ENCODE measurements around the gene PTTG2.

PTTG2 gene

GRCh38 chr4:37924946-37925345, 35.3 kb upstream of the PTTG2 start:
- Mint-ChIP-seq H3K36me3 (ENCODE audit: low read depth) (no peaks in the 10 kb centered on the region), H3K9me3 (no peaks in the 10 kb centered on the region), H3K4me1 (no peaks in the 10 kb centered on the region), H3K27me3 (ENCODE audit: low read depth, poor library complexity) (peaks cover 13% of the 10 kb centered on the region), H3K4me3 (no peak overlapping the region), H3K27ac (no peak overlapping the region)
- no peak for TF ChIP-seq CTCF (IDR thresholded peaks at IDR 0.05)
- DNase-seq: no peak

DNA sequence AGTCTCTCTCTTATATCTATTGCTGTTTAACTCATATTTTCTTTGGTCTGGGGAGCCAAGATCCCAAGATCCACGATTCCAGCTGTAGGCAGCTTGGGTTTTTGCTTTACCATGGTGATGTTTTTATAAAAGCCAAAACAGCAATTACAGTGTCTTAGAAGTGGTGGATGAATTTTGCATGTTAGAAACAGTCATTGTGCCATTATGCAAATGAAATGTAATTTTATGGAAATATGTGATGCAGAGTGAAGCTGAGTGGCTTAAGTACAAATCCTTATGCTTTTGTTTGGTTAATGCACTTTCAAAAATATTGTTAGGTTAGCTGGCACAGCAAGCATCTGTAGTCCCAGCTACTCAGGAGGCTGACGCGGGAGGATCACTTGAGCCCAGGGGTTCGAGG, 32.8 kb upstream of the PTTG2 start:
- Mint-ChIP-seq H3K9me3 (no peaks in the 10 kb centered on the region), H3K36me3 (ENCODE audit: low read depth) (no peaks in the 10 kb centered on the region), H3K27me3 (ENCODE audit: low read depth, poor library complexity) (peaks cover 21% of the 10 kb centered on the region), H3K27ac (no peak overlapping the region), H3K4me1 (no peaks in the 10 kb centered on the region), H3K4me3 (no peak overlapping the region)
- no peak for DNase-seq
- no peak for TF ChIP-seq CTCF (IDR thresholded peaks at IDR 0.05)

DNA sequence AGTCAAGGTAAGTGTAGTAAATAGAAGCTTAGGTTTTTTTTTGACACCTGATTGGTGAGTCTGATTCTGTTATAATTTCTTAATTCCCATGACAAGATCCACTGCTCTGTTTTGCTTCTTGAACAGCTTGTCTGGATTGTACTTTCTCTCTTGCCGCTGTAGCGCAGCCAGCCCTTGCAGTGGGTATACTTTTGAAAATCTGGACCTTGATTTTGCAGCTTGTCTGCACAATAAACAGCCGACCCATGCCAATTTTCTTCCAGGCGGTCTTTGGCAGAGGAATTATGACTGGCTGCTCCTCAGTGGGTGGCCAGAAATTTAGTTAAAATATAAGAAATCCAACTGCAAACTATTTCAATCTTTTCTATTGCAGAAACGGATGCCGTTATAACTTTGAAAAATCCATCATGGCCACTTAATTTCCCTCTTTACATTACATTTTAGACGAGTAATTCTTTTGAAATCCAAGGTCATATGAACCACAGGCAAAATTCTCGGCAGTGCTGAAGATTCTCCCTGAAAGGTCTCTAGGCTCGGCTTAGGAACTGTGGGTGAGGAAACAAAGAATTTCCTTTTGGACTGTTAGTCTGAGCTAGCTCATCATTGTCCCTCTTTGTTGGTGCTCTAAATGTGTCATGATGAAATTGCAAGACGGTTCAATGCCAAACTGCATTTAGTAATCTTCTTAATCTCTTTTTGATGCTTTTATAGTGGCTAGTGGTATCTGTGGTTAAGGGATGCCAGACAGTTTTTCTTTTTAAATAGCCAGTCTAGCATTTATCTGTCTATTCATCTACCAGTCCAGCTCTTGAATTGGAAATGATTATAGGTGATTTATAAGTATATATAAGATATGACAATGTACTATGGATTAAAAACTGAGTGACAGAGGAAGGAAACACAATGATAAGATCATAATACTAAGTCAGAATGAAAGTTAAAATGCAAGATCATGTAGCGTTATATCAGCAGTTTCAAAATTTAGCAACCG, 31.5 kb upstream of the PTTG2 start:
- H3K36me3 Mint-ChIP-seq (ENCODE audit: low read depth): no peaks in the 10 kb centered on the region
- H3K9me3 Mint-ChIP-seq: no peaks in the 10 kb centered on the region
- H3K4me3 Mint-ChIP-seq: no peak overlapping the region
- H3K4me1 Mint-ChIP-seq: no peaks in the 10 kb centered on the region
- H3K27me3 Mint-ChIP-seq (ENCODE audit: low read depth, poor library complexity): peaks cover 21% of the 10 kb centered on the region
- TF ChIP-seq CTCF (IDR thresholded peaks at IDR 0.05): no peak
- H3K27ac Mint-ChIP-seq: no peak overlapping the region
- no peak for DNase-seq

DNA sequence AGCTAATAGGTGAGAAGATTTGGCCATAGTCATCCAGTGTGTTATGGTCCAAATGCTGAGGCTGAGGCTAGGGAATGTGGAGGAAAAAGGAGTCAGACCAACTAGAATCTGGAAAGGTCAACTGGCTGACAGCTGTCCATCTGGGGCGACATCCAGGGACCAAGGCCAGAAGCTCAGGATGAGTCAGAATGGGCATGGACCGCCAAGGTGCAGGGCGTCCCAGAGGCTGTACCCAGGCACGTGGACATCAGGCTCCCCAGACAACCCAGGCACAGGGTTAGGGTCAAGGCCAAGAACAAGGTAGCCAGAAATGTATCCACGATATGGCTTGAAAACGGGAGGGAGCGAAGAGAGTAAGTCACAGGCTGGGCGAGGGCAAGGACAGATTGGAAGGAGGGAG, 26.1 kb upstream of the PTTG2 start:
- H3K4me3 Mint-ChIP-seq: no peak overlapping the region
- no peak overlapping the region for H3K27ac Mint-ChIP-seq
- H3K9me3 Mint-ChIP-seq: peaks cover 4% of the 10 kb centered on the region
- TF ChIP-seq CTCF (IDR thresholded peaks at IDR 0.05): no peak
- no peaks in the 10 kb centered on the region for H3K4me1 Mint-ChIP-seq
- H3K36me3 Mint-ChIP-seq (ENCODE audit: low read depth): no peaks in the 10 kb centered on the region
- DNase-seq: no peak
- peaks cover 9% of the 10 kb centered on the region for H3K27me3 Mint-ChIP-seq (ENCODE audit: low read depth, poor library complexity)

DNA sequence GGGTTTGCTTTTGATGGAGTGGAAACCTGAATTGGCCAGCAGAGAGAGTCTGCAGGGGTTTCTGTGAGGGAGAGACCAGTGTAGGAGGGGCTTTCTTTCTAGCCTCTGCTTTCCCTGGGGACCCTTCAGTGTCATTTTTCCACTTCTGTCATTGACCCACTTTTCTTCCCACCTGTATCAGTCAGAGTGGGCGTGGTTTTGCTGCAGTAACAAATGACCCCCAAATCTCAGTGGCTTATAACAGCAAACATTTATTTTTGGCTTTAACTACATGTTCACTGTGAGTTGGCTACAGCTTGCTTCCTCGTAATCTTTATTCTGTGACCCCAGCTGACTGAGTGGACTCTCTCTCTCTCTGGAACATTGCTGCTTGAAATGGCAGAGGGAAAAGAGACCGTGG, 25.6 kb upstream of the PTTG2 start:
- no peaks in the 10 kb centered on the region for H3K4me1 Mint-ChIP-seq
- H3K36me3 Mint-ChIP-seq (ENCODE audit: low read depth): no peaks in the 10 kb centered on the region
- peaks cover 8% of the 10 kb centered on the region for H3K27me3 Mint-ChIP-seq (ENCODE audit: low read depth, poor library complexity)
- no peak overlapping the region for H3K4me3 Mint-ChIP-seq
- no peak for DNase-seq
- peaks cover 4% of the 10 kb centered on the region for H3K9me3 Mint-ChIP-seq
- TF ChIP-seq CTCF (IDR thresholded peaks at IDR 0.05): no peak
- H3K27ac Mint-ChIP-seq: no peak overlapping the region

GRCh38 chr4:37935026-37935425, 25.2 kb upstream of the PTTG2 start:
- Mint-ChIP-seq H3K27ac (no peak overlapping the region), H3K4me1 (no peaks in the 10 kb centered on the region), H3K36me3 (ENCODE audit: low read depth) (no peaks in the 10 kb centered on the region), H3K27me3 (ENCODE audit: low read depth, poor library complexity) (peaks cover 8% of the 10 kb centered on the region), H3K9me3 (peaks cover 4% of the 10 kb centered on the region), H3K4me3 (no peak overlapping the region)
- TF ChIP-seq CTCF (IDR thresholded peaks at IDR 0.05): no peak
- no peak for DNase-seq

Data from nephron progenitor cell (in vitro differentiated cells).